Hematopoietic multipotent progenitor cell treated with erythropoietin and hydrocortisone succinate and interleukin-3 and kit ligand, for 8 days (in vitro differentiated cells): ENCODE measurements around the gene RIOX2.

Experiments used
- DNase-seq: peaks from one replicate; pipeline ENCODE4 v3.0.0-alpha.2; 2015

RIOX2 gene

DNA sequence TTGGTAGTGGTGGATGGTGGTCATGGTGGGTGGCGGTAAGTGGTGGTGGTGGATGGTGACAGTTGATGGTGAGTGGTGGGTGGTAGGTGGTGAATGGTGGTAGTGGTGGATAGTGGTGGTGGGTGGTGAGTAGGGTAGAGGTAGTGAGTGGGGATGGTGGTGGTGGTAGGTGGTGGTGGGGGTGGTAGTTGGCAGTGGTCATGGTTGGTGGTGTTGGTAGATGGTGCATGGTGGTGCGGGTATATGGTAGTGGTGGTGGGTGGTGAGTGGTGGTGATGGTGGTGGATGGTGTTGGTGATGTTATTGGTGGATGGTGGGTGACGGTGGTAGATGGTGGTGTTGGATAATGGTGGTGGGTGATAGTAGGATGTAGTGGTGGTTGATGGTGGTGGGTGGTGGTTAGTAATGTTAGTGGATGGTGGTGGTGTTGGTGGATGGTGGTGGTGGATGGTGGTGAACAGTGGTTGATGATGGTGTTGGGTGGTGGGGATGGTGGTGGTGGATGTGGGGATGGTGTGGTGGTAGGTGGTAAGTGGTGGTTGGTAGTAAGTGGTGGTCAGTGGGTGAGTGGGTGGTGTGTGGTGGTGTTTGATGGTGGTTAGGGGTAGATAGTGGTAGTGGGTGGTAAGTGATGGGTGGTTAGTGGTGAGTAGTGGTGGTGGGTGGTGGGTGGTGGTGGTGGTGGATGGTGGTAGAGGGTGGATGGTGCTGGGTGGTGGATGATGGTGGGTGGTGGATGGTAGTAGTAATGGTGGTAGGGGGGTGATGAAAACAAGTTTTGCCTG lies 16.7 kb upstream of the RIOX2 start:
- no peak for DNase-seq

DNA sequence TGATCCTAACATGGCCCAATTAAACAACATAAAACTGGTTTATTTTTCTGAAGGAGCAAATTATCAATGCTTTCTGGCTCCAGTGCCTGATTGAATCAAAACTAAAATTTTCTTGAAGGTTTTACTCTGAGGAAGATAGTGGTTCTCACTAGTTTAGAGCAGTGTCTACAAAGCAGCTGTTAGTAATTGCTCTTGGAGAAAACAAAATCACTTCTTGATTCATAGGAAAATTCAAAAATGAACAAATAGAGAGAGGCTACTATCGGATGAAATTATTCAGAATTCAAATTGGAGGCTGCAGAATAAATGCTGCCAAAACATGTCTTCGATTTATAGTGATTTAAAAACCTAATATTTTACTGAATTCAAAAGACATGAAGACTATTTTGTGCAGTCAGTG lies 15.1 kb upstream of the RIOX2 start:
- no peak for DNase-seq

DNA sequence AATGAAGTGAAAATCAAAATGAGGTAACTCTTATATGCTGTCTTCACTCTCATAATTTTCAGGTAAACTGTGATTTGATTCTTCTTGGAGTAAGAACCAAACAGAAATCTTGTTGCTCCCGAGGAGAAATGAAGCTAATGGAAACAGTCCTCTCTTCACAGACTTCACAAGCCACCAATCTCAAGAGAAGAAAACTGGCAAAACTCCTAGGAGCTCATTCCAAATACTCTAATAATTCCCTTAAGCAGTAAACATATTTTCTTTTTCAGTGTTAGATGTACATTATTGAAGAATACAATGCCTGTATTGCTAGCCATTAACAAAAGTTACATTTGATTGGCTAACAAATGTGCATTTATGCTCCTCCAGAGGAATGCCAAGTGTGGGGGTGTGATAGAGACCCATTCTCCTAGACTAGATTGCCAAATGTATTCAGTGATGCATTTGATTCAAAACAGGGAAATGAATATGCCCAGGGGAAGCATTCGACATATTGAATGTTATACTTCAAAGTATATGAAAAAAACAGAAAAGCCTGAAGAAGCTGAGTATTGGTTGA lies 11.8 kb upstream of the RIOX2 start:
- DNase-seq, result no peak

DNA sequence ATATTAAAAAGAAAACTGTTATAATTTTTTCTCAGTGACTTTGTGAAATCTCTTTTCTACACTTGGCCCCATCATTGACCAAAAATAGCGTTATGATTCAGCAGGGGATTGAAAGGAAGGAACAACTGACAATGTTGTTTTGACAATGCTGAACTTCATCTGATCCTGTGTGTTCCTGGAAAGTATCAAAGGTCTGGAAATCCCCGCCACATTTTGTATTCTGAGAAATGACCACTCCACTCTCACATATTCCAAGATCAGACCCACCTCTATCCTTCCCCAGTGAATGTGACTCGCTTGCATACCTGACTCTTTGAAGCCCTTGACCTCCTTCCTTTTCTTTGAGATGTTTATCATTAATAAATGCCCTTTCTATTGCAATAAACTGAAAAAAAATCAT lies 9.7 kb upstream of the RIOX2 start:
- DNase-seq, result no peak

DNA sequence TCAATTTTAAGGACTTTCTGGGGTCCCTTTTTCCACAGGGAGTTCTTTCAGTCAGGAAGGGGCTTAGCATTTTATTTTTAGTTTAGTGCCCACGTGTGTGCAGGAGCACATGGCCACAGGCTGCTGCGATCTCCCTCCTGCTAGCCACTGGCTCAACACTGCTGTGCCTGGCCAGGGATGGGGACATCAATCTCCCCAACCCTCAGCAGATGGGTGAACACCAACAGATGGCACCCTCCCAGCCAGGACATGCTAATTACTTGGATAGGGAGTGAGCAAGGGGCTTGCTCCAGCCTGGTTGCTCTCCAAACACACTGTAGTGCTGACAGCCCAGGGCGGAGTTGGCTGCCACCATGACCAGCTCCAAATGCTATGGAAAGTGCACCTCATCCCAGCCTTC lies 7.4 kb upstream of the RIOX2 start:
- no peak for DNase-seq

DNA sequence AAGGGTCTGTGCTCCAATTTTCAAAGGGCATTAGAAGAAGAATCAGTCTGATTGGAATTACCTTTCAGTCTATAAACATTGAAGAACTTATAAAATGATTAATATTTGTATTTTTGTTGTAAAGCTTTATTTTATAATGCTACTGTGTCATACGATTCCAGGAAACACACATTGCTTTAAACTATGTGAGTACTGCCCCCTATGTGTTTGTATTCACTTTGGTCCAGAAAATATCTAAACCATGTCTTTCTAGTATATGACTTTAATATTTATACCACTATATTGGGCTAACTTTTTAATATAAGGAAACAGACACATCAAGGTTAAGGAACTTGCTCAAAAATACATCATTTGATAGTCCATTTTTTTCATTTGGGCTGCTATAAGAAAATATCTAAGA lies 3.2 kb upstream of the RIOX2 start:
- DNase-seq, result no peak

DNA sequence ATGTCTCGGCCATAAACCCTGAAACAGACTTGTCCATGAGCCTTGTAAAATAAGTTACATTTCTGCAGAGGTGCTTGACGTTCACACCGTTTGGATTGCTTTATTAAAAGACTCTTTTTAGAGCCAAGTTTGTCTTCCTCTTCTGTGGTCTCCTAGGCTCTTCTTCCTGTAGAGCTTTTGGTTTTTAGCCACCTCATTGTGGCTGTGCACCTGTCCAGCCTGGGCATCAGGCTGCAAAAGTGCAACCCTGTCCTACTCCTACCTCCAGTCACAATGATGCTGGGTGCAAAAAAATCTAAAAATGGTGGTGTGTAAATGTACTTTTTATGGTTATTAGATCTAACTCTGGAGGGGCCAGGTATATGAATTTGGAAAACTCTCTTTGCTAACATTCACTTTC lies 2.8 kb upstream of the RIOX2 start:
- no peak for DNase-seq

DNA sequence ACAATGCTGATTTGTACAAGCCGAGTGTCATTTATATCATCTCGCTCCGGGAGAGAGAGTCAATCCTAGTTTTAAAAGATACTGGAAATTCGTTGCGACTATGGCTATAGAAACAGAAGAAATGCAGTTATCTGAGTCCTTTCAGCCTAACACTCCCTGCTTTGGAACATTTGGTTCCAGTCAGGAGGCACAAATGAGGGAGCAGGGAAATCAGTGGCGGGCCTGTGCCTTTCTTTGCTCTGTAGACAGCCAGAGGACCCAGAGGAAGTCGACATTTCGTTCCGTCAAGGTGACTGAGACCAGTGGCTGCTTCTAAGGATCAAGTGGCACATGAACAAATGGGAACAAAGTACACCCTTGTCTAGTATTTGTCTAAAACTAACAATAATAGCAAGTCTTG lies 745 bp upstream of the RIOX2 start:
- no peak for DNase-seq

DNA sequence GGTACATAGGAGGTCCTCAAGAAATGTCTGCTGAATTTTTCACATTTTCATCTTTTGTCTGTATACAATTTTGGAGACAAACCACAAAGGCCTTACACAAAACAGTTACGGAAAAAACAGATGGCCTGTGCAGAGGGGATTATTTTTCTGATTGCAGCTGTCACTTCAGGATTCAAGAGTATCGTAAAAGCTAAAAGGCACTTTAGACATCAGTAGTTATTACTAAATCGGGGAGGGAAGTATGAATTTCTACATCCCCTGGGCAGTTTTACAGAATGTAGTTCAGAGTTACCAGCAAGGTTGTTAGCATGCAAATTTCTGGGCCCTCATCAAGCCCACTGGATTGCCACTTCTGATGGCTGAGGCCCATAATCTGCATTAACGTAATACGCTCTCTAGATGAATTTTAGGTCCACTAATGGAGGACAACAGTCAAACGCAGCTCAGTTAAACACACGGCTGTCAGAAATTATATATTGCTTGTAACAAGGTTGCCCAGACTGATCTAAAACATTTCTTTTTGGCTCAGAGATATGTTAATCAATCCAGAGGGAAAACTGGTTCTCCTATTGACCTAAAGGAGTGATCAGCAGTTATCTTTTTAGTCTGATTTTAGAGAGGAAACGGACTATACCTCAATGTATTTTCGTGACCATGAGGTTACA lies 1.1 kb downstream of the RIOX2 start:
- no peak for DNase-seq

DNA sequence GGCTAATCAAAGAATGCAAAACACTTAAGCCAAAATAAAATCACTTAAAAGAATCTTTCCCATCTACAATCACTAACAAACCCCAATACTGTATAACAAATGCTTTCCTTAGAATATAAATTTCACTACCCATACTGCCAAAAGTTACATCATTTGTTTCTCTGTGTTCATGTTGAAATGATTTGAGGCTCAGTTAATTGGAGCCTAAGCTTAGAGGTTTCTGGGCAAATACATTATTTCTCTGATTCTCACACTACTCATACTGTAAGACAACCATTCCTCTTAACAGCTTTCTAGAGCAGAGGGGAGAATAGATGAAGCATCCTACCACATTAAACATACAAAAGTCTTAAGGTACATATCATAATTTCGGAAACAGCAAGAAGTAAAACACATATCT lies 2.1 kb downstream of the RIOX2 start:
- DNase-seq, result no peak

DNA sequence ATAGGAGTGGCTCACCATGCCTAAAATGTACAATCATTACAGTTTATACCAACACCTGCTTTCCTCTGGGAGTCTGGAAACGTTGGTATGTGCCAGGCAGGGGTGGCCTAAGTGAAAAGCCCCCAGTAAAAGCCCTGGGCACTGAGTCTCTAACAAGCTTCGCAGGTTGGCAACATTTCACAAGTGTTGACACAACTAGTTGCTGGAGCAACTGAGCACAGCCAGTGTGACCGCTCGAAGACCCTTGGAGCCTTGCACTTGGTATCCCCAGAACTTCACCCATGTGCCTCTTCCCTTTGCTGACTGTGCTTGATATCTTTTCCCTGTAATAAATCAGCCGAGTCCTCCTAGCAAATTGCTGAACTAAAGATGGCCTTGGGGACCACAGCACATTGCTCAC lies 2.7 kb downstream of the RIOX2 start:
- no peak for DNase-seq

DNA sequence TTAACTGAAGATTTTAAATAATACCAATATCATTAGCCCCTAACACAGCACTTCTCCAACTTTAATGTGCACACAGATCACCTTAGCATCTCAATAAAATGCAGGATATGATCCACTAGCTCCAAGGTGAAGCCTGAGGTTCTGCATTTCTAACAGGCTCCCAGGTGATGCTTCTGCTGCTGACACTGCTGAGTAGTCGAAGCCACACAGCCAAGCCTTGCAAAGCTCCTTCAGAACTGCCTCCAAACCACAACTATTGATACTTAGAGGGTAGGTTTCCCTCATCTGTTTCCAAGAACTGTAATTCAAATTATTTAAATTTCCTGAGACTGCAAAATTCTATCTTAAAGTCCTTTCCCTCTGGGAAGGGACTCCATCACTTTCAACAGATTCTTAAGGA lies 3.9 kb downstream of the RIOX2 start:
- DNase-seq, result no peak

DNA sequence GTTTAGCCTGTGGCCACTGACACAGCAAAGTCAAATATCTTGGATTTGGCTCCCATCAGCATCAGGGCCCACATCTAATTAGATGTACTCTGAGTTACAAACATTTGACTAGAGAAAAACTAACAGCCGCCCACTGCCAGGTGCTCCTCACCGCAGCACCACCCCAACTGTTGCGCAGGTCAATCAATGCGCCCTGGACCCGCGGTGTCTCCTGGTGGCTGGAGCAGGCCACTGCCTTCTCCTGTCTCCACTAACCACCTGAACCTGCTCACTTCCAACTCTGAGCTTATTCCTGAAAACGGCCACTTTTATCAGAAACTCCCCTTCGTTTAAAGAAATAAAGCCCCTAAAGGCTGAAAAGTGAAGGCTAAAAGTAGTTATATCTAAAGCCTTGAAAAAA lies 4.3 kb downstream of the RIOX2 start:
- DNase-seq, result no peak

DNA sequence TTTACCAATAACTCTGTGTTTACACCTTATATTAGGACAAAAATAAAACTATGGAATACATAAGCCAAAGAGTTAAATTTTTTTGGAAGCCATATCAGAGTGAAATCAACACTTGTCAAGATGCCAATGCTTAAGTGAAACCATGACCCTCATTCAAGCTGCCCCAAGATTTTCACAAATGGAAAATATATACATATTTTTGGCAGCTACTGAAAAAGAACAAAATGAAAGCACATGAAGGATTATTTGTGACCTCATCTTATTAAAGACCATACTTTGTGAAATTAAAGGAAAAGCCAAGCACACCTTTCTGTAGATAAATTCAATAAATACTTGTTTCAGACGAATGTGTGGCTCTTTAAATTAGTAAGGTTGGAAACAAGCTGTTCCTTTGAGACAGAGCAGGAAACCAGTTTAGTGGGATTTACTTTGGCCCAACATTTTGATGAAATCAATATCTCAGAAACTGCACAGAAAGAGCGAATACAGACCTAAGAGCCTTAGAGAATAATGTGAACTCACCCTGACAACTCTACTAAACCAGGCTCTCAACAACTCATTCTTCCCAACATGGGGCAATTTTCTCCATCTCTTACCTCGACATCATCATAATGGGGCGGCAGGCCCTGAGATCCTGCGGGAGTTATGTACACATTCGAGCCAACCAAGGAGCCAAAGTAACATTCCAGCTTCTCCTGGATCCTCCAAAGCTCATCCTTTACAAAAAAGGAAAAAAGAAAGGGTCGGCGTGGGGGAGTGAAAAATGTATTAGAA lies 11.1 kb downstream of the RIOX2 start:
- DNase-seq, result no peak

DNA sequence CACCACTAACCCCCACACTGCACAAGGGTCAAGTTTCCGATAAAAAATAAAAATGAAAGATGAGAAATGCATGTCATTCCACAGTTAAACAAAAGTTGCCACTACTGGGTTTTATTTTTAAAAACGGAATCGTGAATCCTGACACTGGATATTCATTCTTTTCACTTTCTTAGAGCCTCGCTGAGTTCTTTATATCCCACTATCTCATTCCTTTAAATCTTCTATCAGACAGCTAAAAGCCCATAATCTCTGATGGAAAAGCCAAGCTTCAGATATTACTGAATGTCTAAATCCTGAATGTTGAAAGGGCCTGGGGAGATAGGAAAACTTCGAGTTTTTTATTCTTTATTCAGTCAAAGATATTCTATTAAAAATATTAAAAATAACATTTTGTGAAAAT lies 11.7 kb downstream of the RIOX2 start:
- DNase-seq, result no peak

DNA sequence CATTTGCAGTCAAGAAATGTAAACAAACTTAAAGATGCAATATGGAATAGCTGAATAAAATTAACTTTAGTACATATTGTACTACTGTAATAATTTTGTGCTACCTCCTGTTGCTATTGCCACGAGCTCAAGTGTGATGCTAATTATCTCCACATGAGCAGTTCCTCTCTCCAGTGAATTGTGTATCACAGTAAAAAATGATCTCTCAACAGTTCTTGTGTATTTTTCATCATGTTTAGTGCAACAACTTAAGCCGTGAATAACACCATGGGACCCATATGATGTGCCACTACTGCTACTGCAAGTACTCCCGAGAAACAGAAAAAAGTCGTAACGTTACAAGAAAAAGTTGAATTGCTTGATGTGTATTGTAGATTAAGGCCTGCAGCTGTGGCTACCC lies 12.4 kb downstream of the RIOX2 start:
- no peak for DNase-seq

DNA sequence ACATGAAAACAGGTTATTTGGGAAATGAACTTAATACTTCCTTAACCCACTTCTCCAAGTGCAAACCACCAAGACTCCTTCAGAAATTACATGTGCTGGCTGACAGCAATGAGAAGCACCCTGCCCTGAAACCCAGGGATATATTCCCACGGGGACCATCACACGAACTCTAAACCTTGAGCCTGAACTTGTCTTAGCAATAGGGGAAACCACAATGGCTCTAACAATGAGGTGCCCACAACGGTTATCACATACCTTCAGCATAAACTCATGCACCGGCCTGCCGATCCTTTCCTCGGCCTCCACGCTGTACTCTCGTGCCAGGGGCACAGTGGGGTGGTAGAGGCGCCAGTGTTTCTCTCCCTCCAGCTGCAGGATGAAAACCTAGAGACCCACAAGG lies 13.4 kb downstream of the RIOX2 start:
- DNase-seq, result no peak

DNA sequence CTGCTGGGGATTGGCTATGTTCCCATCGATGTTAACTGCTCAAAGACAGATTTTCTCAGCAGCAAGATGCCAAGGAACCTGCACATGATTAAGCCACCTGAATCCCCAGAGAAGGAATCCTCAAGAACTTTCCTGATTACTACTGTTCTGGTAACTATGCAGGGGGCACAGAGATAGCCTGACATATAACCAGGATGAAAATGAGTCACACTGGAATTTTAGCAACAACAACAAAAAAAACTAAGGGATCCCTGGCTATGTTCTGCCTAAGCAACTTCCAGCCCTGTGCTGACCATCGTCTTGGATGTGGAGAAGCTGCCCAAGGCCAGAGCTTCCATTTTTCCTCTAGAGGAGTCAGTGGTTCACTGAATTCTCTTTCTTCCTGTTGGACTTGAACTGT lies 13.8 kb downstream of the RIOX2 start:
- no peak for DNase-seq

DNA sequence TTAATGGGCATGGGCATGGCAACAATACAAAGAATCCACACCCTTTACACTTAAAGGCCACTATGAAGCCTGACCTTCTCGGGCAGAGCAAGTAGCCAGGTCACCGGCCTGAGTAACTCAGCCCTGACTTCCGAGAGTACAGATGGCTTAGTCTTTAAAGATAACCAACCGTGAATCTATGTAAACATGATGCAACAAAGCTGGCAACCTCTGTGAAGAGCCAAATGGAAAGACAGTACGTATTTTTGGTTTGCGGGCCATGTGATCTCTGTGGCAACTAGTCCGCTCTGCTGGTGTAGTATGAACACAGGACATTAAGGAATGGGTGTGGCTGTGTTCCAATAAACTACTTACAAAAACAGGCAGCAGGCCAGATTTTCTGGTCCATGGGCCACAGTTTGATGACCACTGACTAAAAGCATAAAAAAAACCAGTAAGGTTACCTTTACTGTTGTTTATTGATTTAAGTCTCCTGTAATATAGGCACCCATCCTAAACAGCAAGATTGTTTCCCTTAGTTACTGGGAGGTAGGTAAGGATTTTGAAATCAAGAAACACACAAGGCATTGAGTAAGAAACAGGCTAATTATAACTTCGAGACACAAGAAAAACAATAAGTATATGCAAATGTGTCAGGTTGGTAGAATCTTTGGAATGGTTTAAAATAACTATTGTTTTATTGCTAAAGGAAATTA lies 14.5 kb downstream of the RIOX2 start:
- DNase-seq, result no peak

DNA sequence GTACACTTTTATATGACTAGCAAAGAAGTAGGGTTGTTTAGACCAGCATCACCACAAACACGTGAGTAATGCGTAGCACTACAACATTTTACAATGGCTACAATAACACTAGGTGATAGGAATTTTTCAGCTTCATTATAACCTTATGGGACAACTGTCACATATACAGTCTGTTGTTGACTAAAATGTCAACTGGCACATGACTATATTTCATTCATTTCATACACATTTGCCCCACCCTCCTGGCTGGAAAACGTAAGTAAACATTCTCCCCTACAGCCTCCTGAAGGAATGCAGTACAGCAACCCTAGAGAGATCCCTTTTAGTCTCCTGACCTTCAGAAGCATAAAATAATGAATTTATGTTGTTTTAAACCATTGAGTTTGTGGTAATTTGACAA lies 16.2 kb downstream of the RIOX2 start:
- DNase-seq, result no peak

DNA sequence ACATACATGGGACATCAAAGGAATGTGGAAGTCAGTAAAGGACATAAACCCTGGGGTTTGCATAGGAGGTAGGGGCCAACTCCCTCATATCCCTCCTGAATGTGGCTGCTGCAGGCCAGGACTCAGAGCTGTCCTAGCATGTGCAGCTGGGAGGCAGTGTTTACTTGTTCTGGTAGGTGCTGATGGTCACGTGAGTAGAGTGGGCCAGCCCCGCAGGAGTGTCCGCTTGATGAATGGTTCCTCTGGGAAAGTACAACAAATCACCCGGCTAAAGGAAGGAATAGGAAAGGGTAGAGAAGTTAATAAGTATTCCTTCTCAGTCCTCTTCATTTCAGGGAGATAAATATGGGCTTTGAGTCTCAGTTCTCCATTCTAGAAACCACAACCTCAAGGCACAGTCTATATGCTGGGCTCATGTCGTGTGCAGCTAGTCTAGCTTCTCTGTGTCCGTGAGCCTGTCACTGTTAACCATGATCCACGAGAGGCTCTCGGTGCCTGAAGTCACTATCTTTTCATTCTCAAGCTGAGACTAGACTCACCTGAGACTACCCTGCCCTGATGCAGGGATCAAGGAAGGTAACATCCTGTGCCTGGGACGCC lies 17.9 kb downstream of the RIOX2 start:
- DNase-seq, result no peak

DNA sequence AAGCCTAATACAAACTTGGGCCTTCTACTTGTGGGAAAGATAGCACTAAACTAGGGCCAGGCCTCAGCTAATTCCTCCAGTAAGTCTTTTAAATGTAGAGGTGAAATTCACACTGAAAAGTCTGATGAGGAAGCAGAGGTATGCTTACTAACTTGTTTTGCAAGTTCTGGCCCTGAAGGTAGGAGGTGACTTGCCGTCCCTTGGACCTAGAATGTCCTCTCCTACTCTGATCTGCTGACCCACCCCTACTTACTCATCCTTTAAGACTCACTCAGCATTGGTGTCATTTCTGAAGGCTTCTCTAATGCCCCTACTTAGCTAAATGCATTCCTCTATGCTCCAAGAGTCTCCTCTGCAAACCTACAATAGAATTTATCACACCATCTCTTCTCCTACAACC lies 19.4 kb downstream of the RIOX2 start:
- no peak for DNase-seq

DNA sequence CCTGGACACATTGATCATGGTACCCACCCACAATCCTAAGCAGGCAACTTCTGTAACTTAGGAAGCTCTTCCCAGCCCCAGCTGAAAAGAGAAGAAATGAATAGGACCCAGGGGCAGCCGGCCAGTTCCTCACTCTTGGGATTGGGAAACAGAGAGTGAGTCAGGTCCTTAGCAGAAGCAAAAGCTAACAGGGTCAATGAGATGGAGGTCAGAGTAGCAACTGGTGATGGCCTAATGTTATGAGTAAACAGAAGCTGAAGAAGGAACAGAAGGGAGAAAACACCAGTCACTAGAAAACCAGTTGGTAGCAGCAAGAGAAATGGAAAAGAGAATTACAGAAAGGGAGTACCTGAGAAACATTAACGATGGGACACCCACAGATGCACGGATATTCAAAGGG lies 20.0 kb downstream of the RIOX2 start:
- no peak for DNase-seq
